ENCODE data around the gene OTOP2. TPM values are rescaled to one million over a fixed set of nuclear protein-coding genes. Genes with fewer than 3 reads are reported as not detected.
"Not testable (repeated sequence)": the region's sequence is repeated elsewhere in the genome, so short reads cannot be mapped to it uniquely, and the experiment has no call there.

Gene OTOP2
- total RNA-seq, 6 experiments from 2014 or later = not detected

DNA sequence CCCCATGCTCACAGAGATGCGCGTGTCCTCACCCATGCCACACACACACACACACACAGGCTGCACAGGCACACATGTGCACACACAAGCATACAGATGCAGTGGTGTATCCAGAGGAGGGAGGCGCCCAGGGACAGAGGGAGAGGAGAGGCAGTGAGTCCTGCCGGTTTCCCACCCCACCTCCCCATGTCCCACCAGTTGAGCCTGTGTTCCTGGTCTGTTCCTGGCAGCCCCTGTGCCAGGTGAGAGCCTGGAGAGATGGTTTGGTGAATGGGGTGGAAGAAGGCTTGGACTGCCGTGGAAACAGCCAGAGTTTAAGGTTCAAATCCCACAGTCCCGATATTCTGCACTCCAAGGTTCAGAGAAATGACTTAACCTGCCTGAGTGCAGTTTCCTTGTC lies 20.4 kb upstream of the OTOP2 start:
- TF ChIP-seq, protein P1, sequence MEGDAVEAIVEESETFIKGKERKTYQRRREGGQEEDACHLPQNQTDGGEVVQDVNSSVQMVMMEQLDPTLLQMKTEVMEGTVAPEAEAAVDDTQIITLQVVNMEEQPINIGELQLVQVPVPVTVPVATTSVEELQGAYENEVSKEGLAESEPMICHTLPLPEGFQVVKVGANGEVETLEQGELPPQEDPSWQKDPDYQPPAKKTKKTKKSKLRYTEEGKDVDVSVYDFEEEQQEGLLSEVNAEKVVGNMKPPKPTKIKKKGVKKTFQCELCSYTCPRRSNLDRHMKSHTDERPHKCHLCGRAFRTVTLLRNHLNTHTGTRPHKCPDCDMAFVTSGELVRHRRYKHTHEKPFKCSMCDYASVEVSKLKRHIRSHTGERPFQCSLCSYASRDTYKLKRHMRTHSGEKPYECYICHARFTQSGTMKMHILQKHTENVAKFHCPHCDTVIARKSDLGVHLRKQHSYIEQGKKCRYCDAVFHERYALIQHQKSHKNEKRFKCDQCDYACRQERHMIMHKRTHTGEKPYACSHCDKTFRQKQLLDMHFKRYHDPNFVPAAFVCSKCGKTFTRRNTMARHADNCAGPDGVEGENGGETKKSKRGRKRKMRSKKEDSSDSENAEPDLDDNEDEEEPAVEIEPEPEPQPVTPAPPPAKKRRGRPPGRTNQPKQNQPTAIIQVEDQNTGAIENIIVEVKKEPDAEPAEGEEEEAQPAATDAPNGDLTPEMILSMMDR (IDR thresholded peaks at IDR 0.05) = no peak
- Mint-ChIP-seq H3K9me3 (peaks cover 5% of the 10 kb centered on the region; the same call in 1 of the 2 replicates), H3K27me3 (ENCODE audit: insufficient read depth) (peaks cover 20% of the 10 kb centered on the region), H3K36me3 (ENCODE audit: low read depth) (no peaks in the 10 kb centered on the region), H3K4me3 (no peak overlapping the region), H3K4me1 (ENCODE audit: low read depth) (no peaks in the 10 kb centered on the region), H3K27ac (no peak overlapping the region)
- no peak for DNase-seq

DNA sequence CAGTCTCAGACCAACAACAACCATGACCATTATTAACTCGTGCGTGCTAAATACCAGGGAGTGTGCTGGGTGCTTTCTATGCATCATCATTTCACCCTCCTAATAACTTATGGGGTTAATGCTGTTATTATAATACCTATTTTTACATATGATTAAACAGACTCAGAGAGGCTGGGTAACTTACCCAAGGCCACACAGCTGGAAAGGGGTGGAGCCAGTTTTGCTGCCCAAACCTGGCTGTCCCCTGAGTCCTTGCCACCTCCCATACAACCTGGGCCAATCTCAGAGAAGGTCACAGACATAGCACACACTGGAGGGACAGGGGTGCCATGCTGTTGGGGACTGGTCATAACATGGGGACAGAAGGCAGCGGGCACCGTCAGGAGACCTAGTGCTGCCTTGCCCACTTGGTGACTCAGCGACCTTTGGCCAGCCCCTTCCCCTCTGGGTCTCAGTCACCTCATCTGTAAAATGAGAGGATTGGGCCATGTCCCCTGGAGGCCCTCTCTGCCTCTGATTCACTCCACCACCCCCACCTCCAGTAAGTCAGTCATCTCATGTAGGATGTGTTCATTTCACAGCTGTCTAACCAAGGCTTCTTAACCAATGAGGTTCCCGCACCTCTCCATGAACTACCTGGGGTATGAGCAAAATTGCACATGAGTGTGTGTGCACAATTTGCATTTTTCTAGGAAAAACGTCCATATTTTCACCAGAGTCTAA lies 19.2 kb upstream of the OTOP2 start:
- H3K27ac Mint-ChIP-seq = no peak overlapping the region

DNA sequence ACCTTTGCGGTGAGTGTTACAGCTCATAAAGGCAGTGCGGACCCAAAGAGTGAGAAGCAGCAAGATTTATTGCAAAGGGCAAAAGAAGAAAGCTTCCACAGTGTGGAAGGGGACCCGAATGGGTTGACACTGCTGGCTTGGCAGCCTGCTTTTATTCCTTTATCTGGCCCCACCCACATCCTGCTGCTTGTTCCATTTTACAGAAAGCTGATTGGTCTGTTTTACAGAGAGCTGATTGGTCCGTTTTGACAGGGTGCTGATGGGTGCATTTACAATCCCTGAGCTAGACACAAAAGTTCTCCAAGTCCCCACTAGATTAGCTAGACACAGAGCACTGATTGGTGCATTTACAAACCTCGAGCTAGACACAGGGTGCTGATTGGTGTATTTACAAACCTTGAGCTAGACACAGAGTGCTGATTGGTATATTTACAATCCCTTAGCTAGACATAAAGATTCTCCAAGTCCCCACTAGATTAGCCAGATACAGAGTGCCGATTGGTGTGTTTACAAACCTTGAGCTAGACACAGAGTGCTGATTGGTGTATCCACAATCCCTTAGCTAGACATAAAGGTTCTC lies 17.8 kb upstream of the OTOP2 start:
- peaks cover 29% of the 10 kb centered on the region for H3K27me3 Mint-ChIP-seq (ENCODE audit: insufficient read depth)
- not testable (repeated sequence) for H3K4me1 Mint-ChIP-seq (ENCODE audit: low read depth); H3K4me3 Mint-ChIP-seq; H3K9me3 Mint-ChIP-seq; H3K36me3 Mint-ChIP-seq (ENCODE audit: low read depth); DNase-seq; H3K27ac Mint-ChIP-seq

More for the DNA sequence above, 19.2 kb upstream of the OTOP2 start:
- TF ChIP-seq, protein P1 (IDR thresholded peaks at IDR 0.05) = no peak
- peaks cover 5% of the 10 kb centered on the region; the same call in 1 of the 2 replicates for H3K9me3 Mint-ChIP-seq
- DNase-seq = no peak
- no peaks in the 10 kb centered on the region for H3K36me3 Mint-ChIP-seq (ENCODE audit: low read depth)
- H3K4me3 Mint-ChIP-seq = no peak overlapping the region
- H3K27me3 Mint-ChIP-seq (ENCODE audit: insufficient read depth) = peaks cover 25% of the 10 kb centered on the region
- no peaks in the 10 kb centered on the region for H3K4me1 Mint-ChIP-seq (ENCODE audit: low read depth)

DNA sequence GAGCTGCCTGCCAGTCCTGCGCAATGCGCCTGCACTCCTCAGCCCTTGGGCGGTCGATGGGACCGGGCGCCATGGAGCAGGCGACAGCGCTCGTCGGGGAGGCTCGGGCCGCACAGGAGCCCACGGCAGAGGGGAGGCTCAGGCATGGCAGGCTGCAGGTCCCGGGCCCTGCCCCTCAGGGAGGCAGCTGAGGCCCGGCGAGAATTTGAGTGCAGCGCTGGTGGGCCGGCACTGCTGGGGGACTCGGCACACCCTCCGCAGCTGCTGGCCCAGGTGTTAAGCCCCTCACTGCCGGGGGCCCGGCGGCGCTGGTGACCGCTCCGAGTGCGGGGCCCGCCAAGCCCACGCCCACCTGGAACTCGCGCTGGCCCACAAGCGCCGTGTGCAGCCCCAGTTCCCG lies 17.1 kb upstream of the OTOP2 start:
- Mint-ChIP-seq H3K4me1 (ENCODE audit: low read depth) (no peaks in the 10 kb centered on the region), H3K4me3 (no peak overlapping the region), H3K27ac (no peak overlapping the region), H3K36me3 (ENCODE audit: low read depth) (no peaks in the 10 kb centered on the region), H3K9me3 (peaks cover 5% of the 10 kb centered on the region; the same call in 1 of the 2 replicates), H3K27me3 (ENCODE audit: insufficient read depth) (peaks cover 29% of the 10 kb centered on the region)
- TF ChIP-seq, protein P1 (IDR thresholded peaks at IDR 0.05) = no peak
- DNase-seq = no peak

DNA sequence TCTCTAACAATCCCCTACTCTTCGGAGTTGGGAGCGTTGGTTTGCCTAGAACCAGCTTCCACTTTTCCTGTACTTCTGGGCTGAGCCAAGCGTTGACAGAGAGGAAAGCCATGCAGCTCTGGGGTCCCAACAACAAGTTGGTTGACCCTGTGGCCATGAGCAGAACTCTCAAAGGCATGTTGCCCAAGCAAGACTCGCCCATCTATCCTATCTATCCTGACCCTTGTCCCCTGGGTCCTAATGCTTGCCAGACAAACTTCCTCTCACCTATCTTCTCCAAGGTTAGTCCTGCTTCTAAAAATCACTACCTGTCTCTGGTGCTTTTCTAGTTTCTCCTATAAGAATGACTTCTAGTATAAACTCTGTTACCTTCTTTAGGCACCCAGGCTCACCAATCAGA lies 15.0 kb upstream of the OTOP2 start:
- DNase-seq; H3K4me1 Mint-ChIP-seq (ENCODE audit: low read depth); H3K27ac Mint-ChIP-seq; H3K4me3 Mint-ChIP-seq; H3K36me3 Mint-ChIP-seq (ENCODE audit: low read depth): not testable (repeated sequence)
- Mint-ChIP-seq H3K27me3 (ENCODE audit: insufficient read depth) (peaks cover 27% of the 10 kb centered on the region), H3K9me3 (peaks cover 15% of the 10 kb centered on the region; the same call in 1 of the 2 replicates)

DNA sequence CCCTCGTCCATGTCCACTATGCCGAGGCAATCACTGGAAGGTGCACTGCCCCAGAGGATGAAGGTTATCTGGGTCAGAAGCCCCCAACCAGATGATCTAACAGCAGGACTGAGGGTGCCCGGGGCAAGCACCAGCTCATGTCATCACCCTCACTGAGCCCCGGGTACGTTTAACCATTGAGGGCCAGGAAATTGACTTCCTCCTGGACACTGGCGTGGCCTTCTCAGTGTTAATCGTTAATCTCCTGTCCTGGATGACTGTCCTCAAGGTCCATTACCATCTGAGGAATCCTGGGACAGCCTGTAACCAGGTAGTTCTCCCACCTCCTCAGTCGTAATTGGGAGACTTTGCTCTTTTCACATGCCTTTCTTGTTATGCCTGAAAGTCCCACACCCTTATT lies 12.7 kb upstream of the OTOP2 start:
- Mint-ChIP-seq H3K27me3 (ENCODE audit: insufficient read depth) (peaks cover 34% of the 10 kb centered on the region), H3K9me3 (peaks cover 13% of the 10 kb centered on the region; the same call in 1 of the 2 replicates)
- H3K36me3 Mint-ChIP-seq (ENCODE audit: low read depth); H3K4me3 Mint-ChIP-seq; DNase-seq; H3K4me1 Mint-ChIP-seq (ENCODE audit: low read depth); H3K27ac Mint-ChIP-seq: not testable (repeated sequence)

DNA sequence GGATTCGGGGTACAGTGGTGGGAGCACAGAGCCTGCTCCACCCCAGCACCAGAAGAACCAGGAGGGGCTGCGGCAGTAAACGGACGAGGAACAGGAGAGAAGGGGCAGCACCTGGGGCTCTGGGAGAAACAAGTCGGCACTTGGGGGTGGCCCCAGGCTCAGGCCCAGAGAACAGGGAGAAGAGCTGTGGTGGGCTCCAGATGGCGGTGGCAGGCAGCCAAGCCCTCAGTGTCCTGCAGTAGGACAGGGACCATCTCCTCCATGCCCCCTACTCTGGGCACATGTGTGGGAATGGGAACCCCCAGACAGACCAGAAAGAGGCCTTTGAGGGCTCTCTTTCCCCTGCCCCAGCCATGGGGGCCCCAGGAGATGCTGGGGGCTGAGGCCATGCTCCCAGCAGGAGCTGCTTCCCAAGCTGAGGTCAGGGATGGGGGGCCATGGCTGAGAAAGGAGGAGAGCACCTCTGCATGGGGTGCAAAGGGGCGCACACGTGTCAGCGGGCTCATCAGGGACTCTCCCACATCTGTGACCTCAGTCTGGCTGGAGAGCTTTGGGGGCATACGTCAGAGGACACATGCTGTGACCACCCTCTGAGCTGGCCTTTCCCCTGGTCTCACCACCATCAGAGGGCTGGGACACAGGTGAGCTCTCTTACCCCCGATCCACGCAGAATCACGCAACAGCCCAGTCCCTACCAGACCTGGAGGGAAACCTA lies 7.8 kb upstream of the OTOP2 start:
- Mint-ChIP-seq H3K27me3 (ENCODE audit: insufficient read depth) (peaks cover 22% of the 10 kb centered on the region), H3K4me3 (no peak overlapping the region), H3K4me1 (ENCODE audit: low read depth) (no peaks in the 10 kb centered on the region), H3K9me3 (peaks cover 10% of the 10 kb centered on the region; the same call in 1 of the 2 replicates), H3K36me3 (ENCODE audit: low read depth) (no peaks in the 10 kb centered on the region), H3K27ac (no peak overlapping the region)
- TF ChIP-seq, protein P1 (IDR thresholded peaks at IDR 0.05) = no peak
- DNase-seq = no peak
